ENCODE results near the gene CD300LF. TPM values are rescaled to one million over a fixed set of nuclear protein-coding genes. Genes with fewer than 3 reads are reported as not detected.

CD300LF gene
- total RNA-seq, 1 experiment from 2014 or later: not detected

DNA sequence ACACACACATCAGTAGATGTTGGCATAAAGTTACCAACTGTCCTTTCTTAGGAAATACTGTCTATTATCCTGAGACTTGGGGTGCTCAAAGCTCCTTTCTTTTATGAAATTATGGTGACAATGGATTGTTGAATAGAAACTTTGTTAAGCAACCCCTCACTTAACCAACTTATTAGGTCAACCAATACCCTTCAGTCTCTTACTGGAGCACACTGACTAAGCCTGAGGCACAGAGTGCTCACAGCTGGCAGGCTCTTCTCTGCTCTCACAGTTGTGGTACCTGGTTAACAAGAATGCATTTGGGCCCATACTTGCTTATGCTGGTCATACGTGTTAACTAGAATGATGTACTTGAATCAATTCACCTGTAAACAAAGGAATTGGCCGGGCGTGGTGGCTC lies 24.8 kb downstream of the CD300LF start:
- Mint-ChIP-seq H3K36me3 (ENCODE audit: insufficient read depth in 1 of 3, low read depth in 3 of 3) (no peaks in the 10 kb centered on the region), H3K27me3 (ENCODE audit: low read depth) (peaks cover 53% of the 10 kb centered on the region), H3K4me3 (no peak overlapping the region), H3K9me3 (peaks cover 0 to 2% of the 10 kb centered on the region in 2 experiments; a peak in 1 of 5 replicates), H3K27ac (no peak overlapping the region), H3K4me1 (no peaks in the 10 kb centered on the region)
- H3K4me2 ChIP-seq (ENCODE audit: insufficient read depth, insufficient read length, low read length): no peak overlapping the region
- no peak overlapping the region for H4K5ac ChIP-seq (ENCODE audit: insufficient read length, low read depth, low read length)
- H3K4me1 ChIP-seq (ENCODE audit: insufficient read depth, low read length): no peaks in the 10 kb centered on the region
- H2BK20ac ChIP-seq (ENCODE audit: low read depth, low read length, poor library complexity, severe bottlenecking): no peak overlapping the region
- no peak overlapping the region for H3K56ac ChIP-seq (ENCODE audit: insufficient read length, low read depth, low read length)
- TF ChIP-seq, protein P1, sequence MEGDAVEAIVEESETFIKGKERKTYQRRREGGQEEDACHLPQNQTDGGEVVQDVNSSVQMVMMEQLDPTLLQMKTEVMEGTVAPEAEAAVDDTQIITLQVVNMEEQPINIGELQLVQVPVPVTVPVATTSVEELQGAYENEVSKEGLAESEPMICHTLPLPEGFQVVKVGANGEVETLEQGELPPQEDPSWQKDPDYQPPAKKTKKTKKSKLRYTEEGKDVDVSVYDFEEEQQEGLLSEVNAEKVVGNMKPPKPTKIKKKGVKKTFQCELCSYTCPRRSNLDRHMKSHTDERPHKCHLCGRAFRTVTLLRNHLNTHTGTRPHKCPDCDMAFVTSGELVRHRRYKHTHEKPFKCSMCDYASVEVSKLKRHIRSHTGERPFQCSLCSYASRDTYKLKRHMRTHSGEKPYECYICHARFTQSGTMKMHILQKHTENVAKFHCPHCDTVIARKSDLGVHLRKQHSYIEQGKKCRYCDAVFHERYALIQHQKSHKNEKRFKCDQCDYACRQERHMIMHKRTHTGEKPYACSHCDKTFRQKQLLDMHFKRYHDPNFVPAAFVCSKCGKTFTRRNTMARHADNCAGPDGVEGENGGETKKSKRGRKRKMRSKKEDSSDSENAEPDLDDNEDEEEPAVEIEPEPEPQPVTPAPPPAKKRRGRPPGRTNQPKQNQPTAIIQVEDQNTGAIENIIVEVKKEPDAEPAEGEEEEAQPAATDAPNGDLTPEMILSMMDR (conservative IDR thresholded peaks at IDR 0.05): no peak
- H3K27me3 ChIP-seq (ENCODE audit: insufficient read depth, low read length): no peaks in the 10 kb centered on the region
- no peak overlapping the region for H4K91ac ChIP-seq (ENCODE audit: insufficient read length, low read depth, low read length)
- WGBS (ENCODE audit: extremely low coverage, insufficient read length, low lambda C conversion rate): no CpG with 5 or more reads among the region's 3 CpGs
- H3K79me2 ChIP-seq (ENCODE audit: insufficient read depth, low read length): no peaks in the 10 kb centered on the region
- DNase-seq: no peak
- no peak overlapping the region for H2BK12ac ChIP-seq (ENCODE audit: insufficient read length, low read depth, low read length)
- no peak overlapping the region for H3K14ac ChIP-seq (ENCODE audit: insufficient read depth, low read length)
- H4K20me1 ChIP-seq (ENCODE audit: control insufficient read depth, insufficient read depth, insufficient read length): no peaks in the 10 kb centered on the region
- H3K18ac ChIP-seq (ENCODE audit: insufficient read length, low read depth, low read length): no peak overlapping the region
- H3K9me3 ChIP-seq (ENCODE audit: control insufficient read depth, low read depth, low read length): no peaks in the 10 kb centered on the region
- no peak overlapping the region for H2BK5ac ChIP-seq (ENCODE audit: insufficient read length, low read length)
- H2AK5ac ChIP-seq (ENCODE audit: insufficient read length, low read length): no peak overlapping the region
- no peak overlapping the region for H3K4ac ChIP-seq (ENCODE audit: low read depth, low read length)
- H2BK15ac ChIP-seq (ENCODE audit: low read depth, low read length): no peak overlapping the region
- no peak overlapping the region for H3T11ph ChIP-seq (ENCODE audit: low read length)
- no peak overlapping the region for H2AFZ ChIP-seq (ENCODE audit: low read length)
- no peak overlapping the region for H3K9ac ChIP-seq (ENCODE audit: extremely low read depth, insufficient read length, low read length)
- no peaks in the 10 kb centered on the region for H3K79me1 ChIP-seq (ENCODE audit: insufficient read depth, low read depth, low read length, poor library complexity, severe bottlenecking)
- no peaks in the 10 kb centered on the region for H3K23me2 ChIP-seq (ENCODE audit: insufficient read length, low read depth, low read length, poor library complexity, severe bottlenecking)
- H3K23ac ChIP-seq (ENCODE audit: insufficient read length, low read depth, low read length): no peak overlapping the region
- H2BK120ac ChIP-seq (ENCODE audit: low read depth, low read length, poor library complexity, severe bottlenecking): no peak overlapping the region
- H4K8ac ChIP-seq (replicated peaks; ENCODE audit: insufficient read length, low read depth, low read length): no peak overlapping the region
- no peak overlapping the region for H3K27ac ChIP-seq (ENCODE audit: insufficient read length, low read depth, low read length)
